ENCODE data around the gene SMAD5.

DNA sequence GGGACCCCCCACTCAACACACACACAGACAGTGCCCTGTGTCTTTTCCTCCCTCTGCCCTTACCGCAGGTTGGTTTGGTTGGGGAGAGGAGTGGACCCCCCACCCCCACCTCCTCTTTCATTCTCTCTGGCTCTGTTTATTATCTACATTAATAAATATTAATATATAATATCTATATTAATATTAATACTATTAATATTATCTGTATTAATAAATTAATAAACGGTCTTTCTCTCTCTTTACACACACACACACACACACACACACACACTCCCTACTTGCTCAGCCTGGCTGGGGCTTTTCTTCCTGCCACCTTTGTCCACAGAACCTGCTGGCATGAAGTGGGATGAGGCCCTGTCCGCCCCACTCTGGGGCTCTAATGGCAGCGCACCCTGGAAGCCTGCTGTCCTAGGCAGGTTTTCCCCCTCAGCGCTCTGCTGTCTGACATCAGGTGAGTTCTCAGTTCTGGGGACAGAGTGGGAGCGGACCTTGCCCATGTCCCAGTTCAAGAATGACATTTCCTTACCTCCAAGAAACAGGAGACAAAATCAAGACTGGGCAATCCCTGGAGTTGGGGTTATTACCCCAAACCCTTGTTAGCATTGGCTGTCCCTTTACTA is 70.8 kb downstream of the SMAD5 start:
- TF ChIP-seq POLR2A (IDR thresholded peaks at IDR 0.05; ENCODE audit: low read depth, low read length) (no peak), TAF1 (IDR thresholded peaks at IDR 0.05; ENCODE audit: borderline replicate concordance, low read depth, low read length) (no peak), POLR2AphosphoS5 (IDR thresholded peaks at IDR 0.05; ENCODE audit: low read depth, low read length) (no peak)
